Hematopoietic multipotent progenitor cell treated with erythropoietin and hydrocortisone succinate and interleukin-3 and kit ligand, for 8 days (in vitro differentiated cells): Measurements from ENCODE around the gene ABCB9.

Source experiments
- DNase-seq: peaks from one replicate; pipeline ENCODE4 v3.0.0-alpha.2; 2015

Gene ABCB9

GRCh38 chr12:122994781-122995502 is 28.7 kb upstream of the ABCB9 start:
- DNase-seq, result no peak

GRCh38 chr12:122994140-122994675 is 27.9 kb upstream of the ABCB9 start:
- DNase-seq, result no peak

DNA sequence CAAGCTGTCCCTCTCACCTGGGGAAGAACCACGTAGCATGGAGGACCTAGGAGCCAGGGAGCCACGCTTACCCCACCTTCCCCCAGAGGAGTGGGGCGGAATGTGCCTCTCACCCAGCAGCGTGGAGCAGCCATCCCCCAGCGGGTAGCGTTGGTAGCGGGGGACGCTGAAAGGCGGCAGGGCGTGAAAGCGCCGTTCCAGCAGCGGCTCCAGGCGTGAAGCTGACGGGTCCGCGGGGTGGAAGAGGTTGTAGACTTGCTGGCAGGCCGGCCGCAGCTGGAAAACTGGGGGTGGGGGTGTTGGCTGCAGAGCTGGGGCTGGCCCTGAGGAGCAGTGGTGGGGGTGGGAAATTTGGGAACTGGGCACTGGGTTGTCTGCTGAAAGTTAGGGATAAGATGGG is 26.1 kb upstream of the ABCB9 start:
- DNase-seq, result no peak

- DNase-seq, result no peak
Measured at GRCh38 chr12:122991623-122992275, 25.5 kb upstream of the ABCB9 start.

DNA sequence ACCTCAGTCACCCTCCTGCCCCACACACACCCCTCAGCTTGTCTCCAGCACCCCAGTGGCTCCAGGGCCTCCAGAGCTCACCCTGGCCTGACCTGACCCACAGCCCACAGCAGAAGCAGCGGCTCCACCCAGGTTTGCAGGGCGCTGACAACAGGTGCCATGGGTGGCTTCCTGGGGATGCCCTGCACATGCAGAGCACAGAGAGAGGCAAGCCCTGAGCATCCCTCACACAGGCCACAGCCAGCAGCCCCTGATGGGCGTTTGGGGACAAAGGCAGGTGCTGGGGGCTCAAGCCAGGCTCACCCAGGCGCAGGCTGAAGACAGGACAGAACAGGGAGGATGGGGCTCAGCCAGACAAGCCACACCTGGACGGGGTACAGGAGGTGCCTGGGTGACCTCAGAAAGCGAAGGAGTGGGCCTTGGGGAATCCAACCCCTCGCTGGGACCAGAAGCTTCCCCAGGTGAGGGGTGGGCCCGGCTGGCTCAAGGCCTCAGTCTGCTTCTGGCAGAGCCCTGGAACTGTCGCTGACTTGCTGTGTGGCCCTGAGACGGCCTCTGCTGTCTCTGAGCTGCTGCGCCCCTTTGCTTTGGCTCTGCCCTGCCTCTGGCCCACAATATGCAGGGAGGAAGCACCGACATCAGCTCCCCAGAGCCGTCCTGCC is 24.8 kb upstream of the ABCB9 start:
- no peak for DNase-seq

DNA sequence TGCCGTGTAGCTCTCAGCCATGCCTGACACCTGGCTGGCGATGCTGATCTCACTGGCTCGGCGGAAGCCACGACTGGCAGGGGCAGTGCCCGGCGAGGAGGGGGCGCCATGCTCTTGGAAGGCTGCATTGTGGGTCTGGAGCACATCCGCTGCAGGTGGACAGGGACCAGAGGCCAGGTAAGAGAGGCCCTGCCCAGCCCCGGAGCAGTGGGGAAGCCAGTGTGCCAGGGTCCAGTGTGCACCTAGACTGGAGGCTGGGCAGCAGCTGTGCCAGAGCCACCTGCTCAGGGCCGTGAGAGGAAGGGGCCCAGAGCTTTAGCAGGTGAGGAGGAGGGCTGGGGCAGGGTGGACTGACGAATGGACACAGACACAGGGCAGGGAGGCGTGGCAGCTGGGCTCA is 24.3 kb upstream of the ABCB9 start:
- DNase-seq, result no peak

GRCh38 chr12:122989874-122990419 is 23.7 kb upstream of the ABCB9 start:
- DNase-seq, result no peak

GRCh38 chr12:122989225-122989839 is 23.1 kb upstream of the ABCB9 start:
- DNase-seq, result no peak

DNA sequence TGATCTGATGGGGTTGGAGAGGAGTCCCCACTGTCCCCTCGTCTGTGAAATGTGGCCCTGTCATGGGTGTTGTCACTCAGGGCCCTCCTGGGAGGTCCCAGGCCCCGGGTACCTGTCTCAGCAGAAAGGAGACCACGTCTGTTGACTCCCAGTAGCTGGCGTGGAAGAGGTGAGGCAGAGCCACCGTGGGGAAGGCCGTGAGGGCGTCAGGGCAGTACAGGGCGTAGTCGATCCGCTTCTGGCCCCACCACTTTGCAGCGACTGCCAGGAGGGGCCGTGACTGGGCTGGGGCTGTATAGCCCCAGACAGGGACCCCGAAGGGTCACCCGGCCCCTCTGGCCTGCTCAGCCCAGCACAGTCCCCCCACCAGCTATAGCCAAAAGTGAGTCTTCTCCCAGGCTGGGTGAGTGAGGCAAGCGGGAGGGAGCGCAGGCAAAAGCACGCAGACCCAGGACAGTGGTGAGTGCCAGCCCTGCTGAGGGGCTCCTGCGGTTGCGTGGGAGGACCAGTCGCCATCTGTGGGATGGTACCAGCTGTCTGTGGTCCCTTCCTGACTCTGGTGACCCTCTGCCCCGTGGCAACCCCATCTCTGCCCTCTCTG is 22.4 kb upstream of the ABCB9 start:
- DNase-seq, result no peak

DNA sequence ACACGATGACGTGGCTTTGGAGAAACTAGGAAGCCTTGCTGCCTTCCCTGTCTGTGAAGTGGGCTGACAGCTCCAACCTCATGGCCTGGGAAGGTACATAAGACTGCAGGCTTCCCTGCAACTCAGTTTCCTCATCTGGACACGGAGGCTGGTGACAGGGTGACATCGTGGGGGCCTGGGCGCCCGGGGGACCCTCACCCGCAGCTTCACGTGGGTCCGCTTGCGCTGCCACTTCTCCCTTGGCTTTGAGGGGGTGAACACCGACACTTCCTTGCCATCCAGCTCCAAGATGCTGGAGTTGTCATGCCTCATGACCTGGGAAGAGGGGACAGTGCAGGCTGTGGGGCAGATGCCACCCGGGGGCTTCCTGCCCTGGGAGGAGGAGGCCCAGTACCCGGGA is 21.8 kb upstream of the ABCB9 start:
- no peak for DNase-seq

DNA sequence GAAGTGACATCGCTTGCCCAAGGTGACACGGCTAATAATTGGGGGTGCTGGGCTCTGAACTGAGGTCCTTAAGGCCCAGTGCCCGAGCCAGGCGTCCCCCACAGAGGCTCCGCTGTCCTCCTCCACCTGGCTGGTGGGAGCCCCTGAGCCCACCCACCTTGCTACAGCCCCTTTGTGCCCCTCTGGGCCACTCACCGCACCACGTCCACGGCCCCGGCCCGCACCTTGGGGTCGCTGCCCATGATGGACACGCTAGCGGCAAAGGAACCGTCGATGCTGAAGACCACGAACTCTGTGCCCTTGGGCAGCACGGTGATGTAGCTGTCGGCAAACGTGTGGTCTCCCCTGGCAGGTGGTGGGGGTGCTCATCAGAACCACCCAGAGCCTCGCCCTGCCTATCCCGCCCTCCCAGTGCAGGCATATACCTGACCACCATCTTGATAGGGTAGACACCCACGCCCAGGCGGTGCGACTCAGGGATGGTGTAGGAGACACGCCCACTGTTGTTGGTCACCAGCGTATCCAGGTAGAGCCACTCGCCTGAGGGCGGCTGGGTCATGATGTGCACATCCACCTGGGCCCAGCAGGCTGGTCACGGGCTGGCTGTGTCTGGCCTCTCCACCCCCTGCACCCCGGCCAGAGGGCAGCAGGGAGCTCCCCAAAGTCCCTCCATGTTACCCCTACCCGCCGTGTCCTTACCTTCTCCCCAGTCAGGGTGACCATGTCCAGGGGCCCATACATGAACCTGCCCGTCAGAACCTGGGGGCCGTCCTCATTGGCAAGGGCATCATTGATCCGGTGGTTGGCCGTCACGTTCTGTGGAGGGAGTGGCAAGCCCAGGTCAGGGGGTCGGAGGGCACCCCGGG is 21.1 kb upstream of the ABCB9 start:
- DNase-seq, result no peak

- DNase-seq, result no peak
Measured at GRCh38 chr12:122986258-122986871, 20.1 kb upstream of the ABCB9 start.

GRCh38 chr12:122985338-122986257 is 19.3 kb upstream of the ABCB9 start:
- DNase-seq, result no peak

DNA sequence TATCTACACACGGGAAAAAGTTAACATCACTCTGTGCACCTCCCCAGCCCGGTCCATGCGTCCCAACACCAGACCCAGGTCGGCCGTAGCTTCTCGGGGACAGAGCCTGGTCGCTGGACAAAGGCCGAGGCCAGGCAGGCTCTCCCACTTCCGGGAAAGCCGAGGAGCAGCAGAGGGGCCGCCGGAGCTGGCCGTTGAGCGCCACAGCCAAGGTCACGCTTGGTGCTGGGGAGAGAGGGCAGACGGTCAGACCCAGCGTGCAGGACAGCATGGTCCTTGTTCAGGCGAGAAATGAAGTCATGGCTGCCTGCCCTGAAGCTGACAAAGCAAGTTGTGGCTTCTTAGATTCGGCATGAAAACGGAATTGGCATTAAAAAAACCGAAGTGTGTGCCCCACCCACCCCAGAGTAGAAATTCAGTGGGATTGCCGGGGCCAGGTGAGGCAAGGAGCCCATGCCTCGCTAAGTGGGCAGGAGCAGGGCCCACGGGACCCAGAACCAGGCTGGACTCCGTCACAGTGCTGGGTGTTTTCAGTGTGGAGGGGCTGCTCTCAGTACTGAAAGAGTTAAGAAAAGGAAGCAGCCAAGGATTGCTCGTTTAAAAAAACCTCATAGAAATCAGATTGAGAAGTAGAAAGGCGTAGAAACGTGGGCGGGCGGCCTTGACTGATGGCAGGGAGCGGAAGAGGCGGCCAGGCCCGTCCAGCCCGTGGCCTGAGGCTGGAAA is 18.5 kb upstream of the ABCB9 start:
- no peak for DNase-seq

DNA sequence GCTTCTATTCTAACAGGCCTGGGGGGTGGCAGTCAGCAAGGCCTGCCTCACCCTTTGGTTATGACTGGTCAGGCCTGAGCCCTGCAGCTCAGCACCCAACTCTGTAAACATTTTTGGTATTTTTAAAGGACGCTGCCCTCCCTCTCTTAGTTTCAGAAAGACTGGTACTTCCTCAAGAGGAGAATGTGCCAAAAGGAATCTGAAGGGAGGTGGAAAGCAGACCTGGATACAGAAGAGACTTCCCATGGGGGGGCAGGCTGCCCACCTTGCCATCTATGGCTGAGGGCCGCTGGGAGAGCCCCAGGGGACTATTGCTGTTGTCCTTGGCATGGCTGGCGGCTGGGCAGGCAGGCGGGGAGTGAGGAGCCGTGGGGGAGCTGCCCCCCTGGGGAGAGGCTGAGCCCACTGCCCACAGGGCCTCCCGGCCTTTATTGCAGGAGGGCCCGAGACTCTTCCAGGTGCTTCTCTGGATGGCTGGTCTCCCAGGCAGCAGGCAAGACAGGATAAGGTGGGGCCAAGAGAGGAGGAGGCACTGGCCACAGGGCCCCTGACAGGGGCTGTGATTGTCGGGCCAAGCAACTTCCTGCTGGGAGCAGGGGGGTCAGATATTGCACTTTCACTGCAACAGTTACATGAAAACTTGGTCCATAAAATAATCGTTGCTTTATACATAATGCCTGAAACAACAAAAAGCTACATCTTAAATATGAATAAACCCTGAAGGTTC is 17.7 kb upstream of the ABCB9 start:
- DNase-seq, result no peak

GRCh38 chr12:122982963-122983788 is 16.9 kb upstream of the ABCB9 start:
- DNase-seq, result no peak

- no peak for DNase-seq
Measured at GRCh38 chr12:122982477-122982815, 16.2 kb upstream of the ABCB9 start.
